ENCODE results near the gene PRDM16. TPM values are rescaled to one million over a fixed set of nuclear protein-coding genes. Genes with fewer than 3 reads are reported as not detected.

The PRDM16 gene
- total RNA-seq, 1 donor from 2014 or later, result 0.43 TPM

- FAIRE-seq (no peak), DNase-seq (ENCODE audit: low read depth) (no peak)
- no peak overlapping the region for H3K27ac Mint-ChIP-seq (ENCODE audit: unreplicated experiment)
- peaks cover 2% of the 10 kb centered on the region for H3K36me3 Mint-ChIP-seq (ENCODE audit: low read depth, unreplicated experiment)
- no peak overlapping the region for H2AFZ ChIP-seq (ENCODE audit: low read depth, low read length)
- TF ChIP-seq EZH2 (IDR thresholded peaks at IDR 0.05; ENCODE audit: insufficient read depth, low read length), result no peak
- TF ChIP-seq, protein P1, sequence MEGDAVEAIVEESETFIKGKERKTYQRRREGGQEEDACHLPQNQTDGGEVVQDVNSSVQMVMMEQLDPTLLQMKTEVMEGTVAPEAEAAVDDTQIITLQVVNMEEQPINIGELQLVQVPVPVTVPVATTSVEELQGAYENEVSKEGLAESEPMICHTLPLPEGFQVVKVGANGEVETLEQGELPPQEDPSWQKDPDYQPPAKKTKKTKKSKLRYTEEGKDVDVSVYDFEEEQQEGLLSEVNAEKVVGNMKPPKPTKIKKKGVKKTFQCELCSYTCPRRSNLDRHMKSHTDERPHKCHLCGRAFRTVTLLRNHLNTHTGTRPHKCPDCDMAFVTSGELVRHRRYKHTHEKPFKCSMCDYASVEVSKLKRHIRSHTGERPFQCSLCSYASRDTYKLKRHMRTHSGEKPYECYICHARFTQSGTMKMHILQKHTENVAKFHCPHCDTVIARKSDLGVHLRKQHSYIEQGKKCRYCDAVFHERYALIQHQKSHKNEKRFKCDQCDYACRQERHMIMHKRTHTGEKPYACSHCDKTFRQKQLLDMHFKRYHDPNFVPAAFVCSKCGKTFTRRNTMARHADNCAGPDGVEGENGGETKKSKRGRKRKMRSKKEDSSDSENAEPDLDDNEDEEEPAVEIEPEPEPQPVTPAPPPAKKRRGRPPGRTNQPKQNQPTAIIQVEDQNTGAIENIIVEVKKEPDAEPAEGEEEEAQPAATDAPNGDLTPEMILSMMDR (IDR thresholded peaks at IDR 0.05; ENCODE audit: insufficient read depth, low read depth, low read length), result no peak
- H3K4me2 ChIP-seq (ENCODE audit: low read length), result peak overlapping the region; percentile 86
- peaks cover 77% of the 10 kb centered on the region for H3K79me2 ChIP-seq (ENCODE audit: insufficient read depth, low read length)
- no peaks in the 10 kb centered on the region for H3K4me1 Mint-ChIP-seq (ENCODE audit: low read depth, unreplicated experiment)
- H4K20me1 ChIP-seq (ENCODE audit: insufficient read depth, low read length), result peaks cover 40% of the 10 kb centered on the region
- peaks cover 38% of the 10 kb centered on the region for H3K4me1 ChIP-seq (ENCODE audit: insufficient read depth, low read length)
- H3K27me3 Mint-ChIP-seq (ENCODE audit: low read depth, unreplicated experiment), result peaks cover 51% of the 10 kb centered on the region
- H3K27me3 ChIP-seq (ENCODE audit: insufficient read depth, low read length), result peaks cover 4% of the 10 kb centered on the region
- no peak overlapping the region for H3K4me3 Mint-ChIP-seq (ENCODE audit: unreplicated experiment)
- peak overlapping the region; percentile 69 for H3K9ac ChIP-seq (ENCODE audit: low read length)
- no peaks in the 10 kb centered on the region for H3K9me3 Mint-ChIP-seq (ENCODE audit: unreplicated experiment)
- H3K27ac ChIP-seq (ENCODE audit: low read depth, low read length), result no peak overlapping the region
- peak overlapping the region; percentile 17 for H3K4me3 ChIP-seq (ENCODE audit: insufficient read depth, low read depth, low read length)
- H3K9me3 ChIP-seq (ENCODE audit: insufficient read depth, low read depth, low read length), result no peaks in the 10 kb centered on the region
- no peaks in the 10 kb centered on the region for H3K36me3 ChIP-seq (ENCODE audit: insufficient read depth, low read length)
Measured at GRCh38 chr1:3073186-3073488, 4.1 kb downstream of the PRDM16 start.

- H3K4me3 ChIP-seq (ENCODE audit: insufficient read depth, low read depth, low read length), result peak overlapping the region; percentile 39
Measured at GRCh38 chr1:3073489-3074296, 4.7 kb downstream of the PRDM16 start.

More at GRCh38 chr1:3073489-3074296, 4.7 kb downstream of the PRDM16 start:
- peaks cover 2% of the 10 kb centered on the region for H3K36me3 Mint-ChIP-seq (ENCODE audit: low read depth, unreplicated experiment)
- Histone ChIP-seq H3K27ac (ENCODE audit: low read depth, low read length) (no peak overlapping the region), H3K9ac (ENCODE audit: low read length) (peak overlapping the region; percentile 69), H3K4me1 (ENCODE audit: insufficient read depth, low read length) (peaks cover 44% of the 10 kb centered on the region), H3K79me2 (ENCODE audit: insufficient read depth, low read length) (peaks cover 82% of the 10 kb centered on the region), H3K4me2 (ENCODE audit: low read length) (peak overlapping the region; percentile 86), H4K20me1 (ENCODE audit: insufficient read depth, low read length) (peaks cover 40% of the 10 kb centered on the region), H3K36me3 (ENCODE audit: insufficient read depth, low read length) (no peaks in the 10 kb centered on the region), H3K27me3 (ENCODE audit: insufficient read depth, low read length) (peaks cover 4% of the 10 kb centered on the region), H3K9me3 (ENCODE audit: insufficient read depth, low read depth, low read length) (no peaks in the 10 kb centered on the region), H2AFZ (ENCODE audit: low read depth, low read length) (no peak overlapping the region)
- no peaks in the 10 kb centered on the region for H3K9me3 Mint-ChIP-seq (ENCODE audit: unreplicated experiment)
- DNase-seq (ENCODE audit: low read depth) (no peak), FAIRE-seq (no peak)
- H3K4me1 Mint-ChIP-seq (ENCODE audit: low read depth, unreplicated experiment), result no peaks in the 10 kb centered on the region
- no peak overlapping the region for H3K4me3 Mint-ChIP-seq (ENCODE audit: unreplicated experiment)
- TF ChIP-seq EZH2 (IDR thresholded peaks at IDR 0.05; ENCODE audit: insufficient read depth, low read length), result peak; percentile 58
- TF ChIP-seq, protein P1 (IDR thresholded peaks at IDR 0.05; ENCODE audit: insufficient read depth, low read depth, low read length), result no peak
- H3K27me3 Mint-ChIP-seq (ENCODE audit: low read depth, unreplicated experiment), result peaks cover 55% of the 10 kb centered on the region
- no peak overlapping the region for H3K27ac Mint-ChIP-seq (ENCODE audit: unreplicated experiment)

All from astrocyte (in vitro differentiated cells and primary cell).